H1 (cell line): ENCODE data around the gene ZNF785. TPM values are rescaled to one million over a fixed set of nuclear protein-coding genes. Genes with fewer than 3 reads are reported as not detected.

ENCODE experiments used
- POLR2A ChIP-seq, 2 experiments: IDR thresholded peaks; 1 replicate in 1 of 2; 2 replicates in 1 of 2; pipeline ENCODE4 v1.6.1; 2011; ENCODE audit warnings: low read depth in 2 of 2, low read length in 2 of 2, mild to moderate bottlenecking in 2 of 2; ENCODE audit errors: control extremely low read depth in 1 of 2
- SIN3A ChIP-seq, 2 experiments: IDR thresholded peaks in 1 of 2; conservative IDR thresholded peaks in 1 of 2; 2 replicates each; pipeline ENCODE4 v1.6.1; 2011 to 2012; ENCODE audit warnings: low read length in 2 of 2, improper control_type of control experiment in 1 of 2, low read depth in 1 of 2, mild to moderate bottlenecking in 1 of 2
- polyA plus RNA-seq, 7 experiments: library from polyadenylated mRNA; depleted of rRNA in 3 of 7; stranded (reverse) in 5 of 7; unstranded in 2 of 7; fragments of >200 nt in 5 of 7; fragments of 200-250 nt in 2 of 7; gene quantifications; 1 replicate in 5 of 7; 2 replicates in 1 of 7; 4 replicates in 1 of 7; pipeline versions ENCODE4 v1.2.1 to v1.2.3, GENCODE V29; 2011 to 2013; ENCODE audit warnings: missing spikeins in 2 of 7, mixed read lengths in 2 of 7
- total RNA-seq: library from RNA; stranded (reverse); fragmentation: NEBNext Ultra II Directional; extraction: Animal tissue kit (Norgen Biotek cat#: 25700); gene quantifications from 2 replicates; pipeline ENCODE4 v1.2.1, GENCODE V29; 2021

Gene ZNF785
- total and polyA plus RNA-seq, 2 of the 8 experiments (the other 6 are each of a cell fraction or from before 2014, with no cell fraction given), result 8.6 to 12.9 TPM

DNA sequence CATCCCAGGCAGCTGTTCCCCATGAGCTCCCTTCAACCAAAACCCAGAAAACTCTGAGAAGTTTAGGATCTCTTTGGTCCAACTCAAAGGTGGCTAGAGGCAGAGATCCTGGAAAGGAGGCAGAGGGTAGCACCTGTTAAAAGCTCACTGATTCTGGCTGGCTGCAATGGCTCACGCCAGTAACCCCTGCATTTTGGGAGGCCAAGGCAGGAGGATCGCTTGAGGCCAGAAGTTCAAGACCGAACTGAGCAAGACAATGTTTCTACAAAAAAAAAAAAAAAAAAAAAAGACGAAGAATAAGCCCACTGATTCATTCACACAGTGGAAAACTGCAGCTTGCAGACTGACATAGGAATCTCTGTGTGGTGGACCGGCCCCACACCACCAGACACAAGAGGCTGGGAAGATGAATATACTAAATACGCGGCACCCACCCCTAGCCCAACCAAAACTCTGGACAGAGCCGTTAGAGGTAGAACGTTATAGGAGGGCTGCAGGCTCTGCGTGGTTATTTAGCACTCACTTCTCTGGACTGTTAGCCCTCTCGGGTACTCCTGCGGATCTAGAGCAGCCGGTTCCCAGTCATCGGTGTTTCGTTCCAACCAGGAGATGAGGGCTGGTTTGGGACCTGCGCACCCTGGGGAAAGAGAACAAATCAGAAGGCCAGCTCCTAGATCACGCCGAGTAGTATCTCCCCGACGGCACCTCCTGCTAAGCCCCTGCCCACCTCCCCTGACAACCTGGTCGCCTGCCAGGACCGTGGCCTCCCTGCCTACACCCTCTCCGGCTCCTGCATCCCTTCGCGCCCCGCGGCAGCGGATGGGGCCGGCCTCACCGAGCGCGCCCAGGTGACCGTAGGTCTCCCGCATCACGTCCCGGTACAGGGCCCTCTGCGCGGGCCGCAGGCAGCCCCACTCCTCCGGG is 23.8 kb upstream of the ZNF785 start (continued):
- TF ChIP-seq SIN3A (conservative IDR thresholded peaks at IDR 0.05 in 1 of 2, IDR thresholded peaks at IDR 0.05 in 1 of 2; ENCODE audit: low read depth in 1 of 2, low read length in 2 of 2) (0 out of 4 replicates have a peak, but pooled peaks of 1 of the 2 experiments have one; percentile 16), POLR2A (IDR thresholded peaks at IDR 0.05; ENCODE audit: control extremely low read depth in 1 of 2, low read depth in 2 of 2, low read length in 2 of 2) (0 out of 3 replicates have a peak, but pooled peaks of 1 of the 2 experiments have one; percentile 8)
